ENCODE data around the gene RGS3. TPM values are rescaled to one million over a fixed set of nuclear protein-coding genes. Genes with fewer than 3 reads are reported as not detected.

Gene RGS3
- total and polyA plus RNA-seq, 11 donors: 93.4 to 214 (median 134) TPM

GRCh38 chr9:113508111-113508749, 44.7 kb downstream of the RGS3 start:
- TF ChIP-seq POLR2A (IDR thresholded peaks at IDR 0.05) (no peak), CTCF (IDR thresholded peaks at IDR 0.05) (peak in 3 of 12 donors; percentile 7 to 31 (median 26))
- Histone ChIP-seq H3K27me3 (no peaks in the 10 kb centered on the region), H3K9me3 (no peaks in the 10 kb centered on the region), H3K36me3 (peaks cover 0 to 72% (median 29%) of the 10 kb centered on the region in 9 donors), H3K27ac (peak overlapping the region in 10 of 12 donors; percentile 21 to 78 (median 49)), H3K4me3 (no peak overlapping the region), H3K4me1 (peaks cover 0 to 82% (median 61%) of the 10 kb centered on the region in 12 donors)
- intact Hi-C loops (cut with DNase I): loop anchor here in 2 of 10 donors (10.0 kb wide), 2 partner anchors 53 to 77 kb away; no protein-coding TSS in a partner anchor
- 62 to 71% (median 67%) methylated on average over 7 to 10 of the region's 10 CpGs for WGBS, 4 donors
- no peak for ATAC-seq
- no peak for DNase-seq

- Histone ChIP-seq H3K9me3 (no peaks in the 10 kb centered on the region), H3K4me1 (peaks cover 0 to 70% (median 49%) of the 10 kb centered on the region in 12 donors), H3K27me3 (no peaks in the 10 kb centered on the region), H3K4me3 (no peak overlapping the region), H3K36me3 (peaks cover 0 to 84% (median 35%) of the 10 kb centered on the region in 9 donors), H3K27ac (peak overlapping the region in 7 of 12 donors; percentile 13 to 78 (median 51))
- intact Hi-C loops (cut with DNase I): loop anchor here in 2 of 10 donors (10.0 kb wide), 2 partner anchors 55 to 75 kb away; no protein-coding TSS in a partner anchor
- no peak for TF ChIP-seq CTCF (IDR thresholded peaks at IDR 0.05)
- TF ChIP-seq POLR2A (IDR thresholded peaks at IDR 0.05): no peak
- no peak for ATAC-seq
- WGBS, 4 donors: 66 to 94% (median 87%) methylated on average over 7 of the region's 7 CpGs
- DNase-seq: no peak
Measured at GRCh38 chr9:113509463-113509862, 45.9 kb downstream of the RGS3 start.

- Histone ChIP-seq H3K27ac (peak overlapping the region in 11 of 12 donors; percentile 55 to 84 (median 76)), H3K4me1 (peaks cover 0 to 58% (median 45%) of the 10 kb centered on the region in 12 donors), H3K27me3 (no peaks in the 10 kb centered on the region), H3K9me3 (no peaks in the 10 kb centered on the region), H3K4me3 (no peak overlapping the region), H3K36me3 (peaks cover 0 to 93% (median 50%) of the 10 kb centered on the region in 9 donors)
- peak; percentile 82 to 87 (median 84) for ATAC-seq
- TF ChIP-seq POLR2A (IDR thresholded peaks at IDR 0.05) (no peak), CTCF (IDR thresholded peaks at IDR 0.05) (no peak)
- intact Hi-C loops (cut with DNase I): loop anchor here in 1 of 10 donors (5.0 kb wide), 1 partner anchor 61 kb away; no protein-coding TSS in a partner anchor
- WGBS, 4 donors: 38 to 53% (median 46%) methylated on average over 3 to 6 of the region's 6 CpGs
- peak; percentile 73 to 86 (median 83) for DNase-seq
Measured at GRCh38 chr9:113511047-113511521, 47.6 kb downstream of the RGS3 start.
